GM18861 (cell line): Measurements from ENCODE around the gene RTN3.
A peak's percentile ranks its signal among the peaks of the same experiment; 100 is the strongest.
"Not testable (repeated sequence)": the region's sequence is repeated elsewhere in the genome, so short reads cannot be mapped to it uniquely, and the experiment has no call there.

ENCODE experiments used
- ATAC-seq: cut with Tn5 transposase; IDR thresholded peaks from one replicate; pipeline ENCODE4 v1.9.1; 2021; ENCODE audit not compliant: unreplicated experiment

RTN3 gene

GRCh38 chr11:63768237-63769041 is 87.1 kb downstream of the RTN3 start, which contains the start of gene ZFTA:
Gene ZFTA (minus strand): TSS chr11:63768775. CDS start chr11:63768622, 153 bp downstream.
- peak; percentile 57 for ATAC-seq

DNA sequence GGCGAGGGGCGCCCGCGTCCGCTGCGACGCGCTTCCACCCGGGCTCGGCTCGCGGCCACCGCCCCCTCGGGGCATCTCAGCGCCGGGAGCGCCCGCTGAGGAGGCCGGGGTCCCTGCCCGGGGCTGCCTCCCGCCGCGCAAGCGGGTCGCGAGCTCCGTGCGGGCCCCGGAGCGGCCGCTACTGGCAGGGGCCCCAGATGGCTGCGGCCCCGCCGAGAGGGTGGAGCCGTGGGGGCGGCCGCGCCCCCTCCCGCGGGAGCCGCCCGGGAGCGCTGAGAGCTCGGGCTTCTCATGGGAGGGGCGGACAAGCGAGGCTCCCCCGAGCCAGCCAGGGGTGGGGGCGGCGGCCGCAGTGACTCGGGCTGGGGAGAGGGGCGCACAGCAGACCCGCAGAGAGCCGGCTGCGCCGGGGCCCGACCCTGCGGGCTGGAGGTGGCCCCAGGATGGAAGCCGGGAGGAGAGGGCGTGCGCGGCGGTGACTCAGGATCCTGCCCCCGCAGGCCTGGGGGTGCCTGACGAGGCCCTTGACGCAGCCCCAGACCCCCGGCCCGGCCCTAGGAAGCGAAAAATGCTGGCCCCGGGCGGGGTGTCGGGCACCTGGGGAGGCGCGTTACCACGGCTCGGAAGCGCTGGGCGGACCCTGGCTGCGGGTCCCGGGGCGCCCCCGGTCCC is 87.9 kb downstream of the RTN3 start:
- peak; percentile 19 for ATAC-seq

DNA sequence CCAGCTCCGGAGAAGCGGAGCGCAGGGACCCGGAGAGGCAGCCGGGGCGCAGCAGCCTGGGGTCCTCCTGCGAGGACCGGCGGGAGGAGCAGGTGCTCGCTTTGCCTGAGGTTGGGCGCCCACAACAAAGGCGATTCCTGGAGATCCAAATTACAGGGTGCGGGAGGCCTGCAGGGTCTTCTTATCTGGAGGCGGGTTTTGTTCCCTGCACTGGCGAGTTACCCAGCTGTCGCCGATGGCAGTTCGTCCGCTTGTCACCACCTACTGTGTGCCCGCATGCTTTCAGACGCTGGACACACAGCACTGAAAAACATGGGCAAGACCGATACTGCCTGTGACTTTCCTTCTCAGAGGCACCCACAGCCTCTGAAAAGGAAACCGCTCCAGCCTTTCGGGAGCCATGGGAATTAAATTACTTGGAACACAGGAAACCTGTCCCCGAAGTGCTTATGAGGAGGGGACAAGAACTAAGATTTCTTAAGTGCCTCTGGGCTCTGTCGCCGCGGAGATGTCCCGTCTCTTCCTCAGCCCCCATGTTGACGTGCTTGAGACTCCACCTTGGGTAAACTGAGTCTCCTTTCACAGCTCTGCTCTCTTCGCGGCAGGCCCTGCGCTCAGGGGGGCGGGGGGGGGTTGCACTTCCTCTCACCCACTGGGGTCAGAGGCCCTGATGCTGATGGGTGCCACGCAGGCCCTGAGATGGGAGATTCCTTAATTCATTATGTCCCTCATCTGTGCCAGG is 88.6 kb downstream of the RTN3 start:
- no peak for ATAC-seq

DNA sequence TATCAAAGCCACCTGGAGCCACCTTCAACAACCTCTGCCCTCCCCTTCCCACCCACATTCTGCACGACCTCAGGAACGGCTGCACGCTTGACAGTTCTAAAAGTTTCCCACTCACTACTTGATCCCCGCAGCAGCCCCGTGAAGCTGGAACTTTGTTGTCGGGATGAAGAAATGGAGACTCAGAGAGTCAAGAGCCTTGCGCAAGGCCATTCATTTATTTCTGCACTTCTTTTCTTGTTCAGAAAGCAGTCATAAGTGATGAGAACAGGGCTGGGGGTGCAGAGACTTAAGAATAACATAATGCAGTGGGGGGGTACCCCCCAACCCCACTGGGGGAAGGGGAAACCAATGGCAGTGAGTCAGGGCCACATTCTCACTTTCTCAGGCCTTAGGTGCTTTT is 89.5 kb downstream of the RTN3 start:
- no peak for ATAC-seq

GRCh38 chr11:63771741-63772318 is 90.5 kb downstream of the RTN3 start:
- ATAC-seq: not testable (repeated sequence)

GRCh38 chr11:63775191-63775590 is 93.9 kb downstream of the RTN3 start:
- ATAC-seq: no peak

DNA sequence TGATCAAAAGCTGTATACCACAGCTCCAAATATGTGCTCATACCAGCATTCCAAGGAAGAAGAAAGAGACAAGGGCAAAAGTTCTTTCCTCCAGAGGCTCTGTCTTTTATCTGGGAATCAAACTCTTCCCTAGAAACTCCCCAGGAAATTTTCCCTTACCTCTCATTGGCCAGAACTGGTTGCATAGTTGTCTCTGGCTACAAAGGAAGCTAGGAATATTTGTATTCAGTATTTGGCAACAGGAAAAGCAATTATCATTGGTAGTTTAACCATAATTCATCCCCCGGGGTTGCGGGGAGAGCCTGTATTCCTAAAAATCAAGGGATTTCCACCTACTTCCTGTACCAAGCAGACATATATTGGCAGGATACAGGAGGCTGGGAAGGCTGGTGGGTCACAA is 97.7 kb downstream of the RTN3 start:
- ATAC-seq: no peak

GRCh38 chr11:63782749-63783148 is 101.4 kb downstream of the RTN3 start:
- ATAC-seq: no peak

DNA sequence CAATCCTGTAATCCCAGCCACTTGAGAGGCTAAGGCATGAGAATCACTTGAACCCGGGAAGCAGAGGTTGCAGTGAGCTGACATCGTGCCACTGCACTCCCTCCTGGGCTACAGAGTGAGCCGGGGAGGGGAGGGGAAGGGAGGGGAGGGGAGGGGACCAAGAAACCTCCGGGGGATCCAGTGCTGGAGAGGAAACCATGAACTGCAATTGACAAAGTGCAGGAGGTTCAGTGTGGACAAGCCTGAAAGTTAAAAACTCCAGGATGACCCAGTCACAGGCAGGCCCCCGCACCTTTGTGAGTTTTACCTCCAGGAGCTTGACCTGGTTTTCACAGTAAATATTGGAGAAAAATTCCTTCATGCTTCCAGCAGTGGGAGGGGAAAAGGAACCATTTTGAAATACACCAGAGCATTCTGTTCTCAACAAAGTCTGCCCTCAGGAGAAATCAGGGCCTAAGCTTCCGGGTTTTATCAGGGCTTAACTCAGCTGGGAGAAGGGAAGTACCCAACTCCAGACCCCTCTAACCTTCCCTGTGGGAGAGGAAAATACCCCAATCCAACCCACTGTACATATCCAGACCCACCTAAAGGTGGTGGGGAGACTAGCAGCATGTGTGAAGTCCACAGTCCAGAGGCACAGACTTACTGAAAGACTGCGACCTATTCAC is 102.8 kb downstream of the RTN3 start:
- ATAC-seq: no peak

DNA sequence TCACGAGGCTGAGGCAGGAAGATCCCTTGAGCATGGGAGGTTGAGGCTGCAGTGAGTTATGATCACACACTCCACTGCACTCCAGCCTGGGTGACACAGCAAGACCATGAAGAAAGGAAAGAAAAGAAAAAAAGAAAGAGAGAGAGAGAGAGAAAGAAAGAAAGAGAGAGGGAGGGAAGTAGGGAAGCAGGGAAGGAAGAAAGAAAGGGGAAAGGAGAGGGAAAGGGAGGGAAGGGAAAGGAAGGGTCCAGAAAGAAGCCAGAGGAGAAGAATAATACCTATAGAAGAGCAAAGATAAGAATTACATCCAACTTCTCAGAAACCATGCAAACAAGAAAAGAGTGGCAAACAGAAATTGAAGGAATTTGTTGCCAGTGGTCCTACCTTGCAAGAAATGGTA is 104.5 kb downstream of the RTN3 start:
- ATAC-seq: no peak

GRCh38 chr11:63791495-63792167 is 110.3 kb downstream of the RTN3 start:
- ATAC-seq: no peak

GRCh38 chr11:63793161-63793560 is 111.9 kb downstream of the RTN3 start:
- no peak for ATAC-seq

- ATAC-seq: no peak
These were observed 113.8 kb downstream of the RTN3 start for GRCh38 chr11:63795066-63795465.

GRCh38 chr11:63800921-63801320 is 119.6 kb downstream of the RTN3 start:
- no peak for ATAC-seq

- ATAC-seq: no peak
These were observed 121.5 kb downstream of the RTN3 start for GRCh38 chr11:63802637-63803414.

- ATAC-seq: no peak
These were observed 123.0 kb downstream of the RTN3 start for GRCh38 chr11:63804259-63804658.

DNA sequence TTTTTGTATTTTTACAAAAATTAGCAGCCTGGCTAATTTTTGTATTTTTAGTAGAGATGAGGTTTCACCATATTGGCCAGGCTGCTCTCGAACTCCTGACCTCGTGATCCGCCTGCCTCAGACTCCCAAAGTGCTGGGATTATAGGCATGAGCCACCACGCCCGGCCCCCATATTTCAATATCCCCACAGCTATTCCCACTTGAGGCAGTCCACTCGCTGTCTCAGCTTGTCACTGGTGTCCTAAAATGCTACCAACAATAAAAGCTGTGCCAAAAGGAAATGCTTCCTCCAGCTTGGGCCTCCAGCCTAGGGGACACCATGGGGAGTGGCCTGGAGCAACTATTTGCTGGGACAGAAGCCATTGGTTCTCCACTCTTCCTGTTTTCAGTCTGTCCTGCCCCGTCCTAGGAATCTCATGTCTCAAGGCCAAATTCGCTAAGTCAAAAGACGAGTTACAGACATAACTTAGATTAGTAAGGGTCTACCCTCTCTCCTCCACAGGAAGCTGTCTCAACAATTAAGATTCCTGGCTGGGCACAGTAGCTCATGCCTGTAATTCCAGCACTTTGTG is 124.6 kb downstream of the RTN3 start:
- ATAC-seq: no peak
